ENCODE results near the gene IFNW1.
"Not testable (repeated sequence)": the region's sequence is repeated elsewhere in the genome, so short reads cannot be mapped to it uniquely, and the experiment has no call there.

The IFNW1 gene

DNA sequence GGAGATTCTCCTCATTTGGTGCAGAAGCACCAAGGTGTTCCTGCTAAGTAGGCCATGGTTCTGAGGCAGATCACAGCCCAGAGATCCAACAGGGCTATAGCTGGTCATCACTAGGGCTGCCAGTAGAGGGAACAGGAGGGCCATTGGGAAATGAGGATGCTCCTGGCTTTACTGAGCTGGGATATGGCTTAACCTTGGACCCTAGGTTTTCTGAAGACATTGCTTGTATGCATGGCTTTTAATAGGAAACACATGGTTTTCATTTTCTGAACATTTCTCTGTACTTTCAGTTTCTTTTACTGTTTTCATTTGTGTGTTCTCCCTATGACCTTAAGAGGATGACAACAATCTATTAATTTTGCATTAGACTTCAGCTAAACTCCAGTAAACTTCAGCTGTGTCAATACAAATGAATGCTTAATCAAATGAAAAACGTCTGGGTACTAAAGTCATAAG is at the start of gene IFNW1:
IFNW1 (minus strand) TSS at position 406 of the 456 bp plus-strand sequence; CDS start at position 144, 262 bp downstream.
- H3K27me3 ChIP-seq (ENCODE audit: insufficient read depth, low read length) = no peaks in the 10 kb centered on the region
- no peak within 1 kb of the TSS for H3K4me3 ChIP-seq (ENCODE audit: low read length)
- H3K9ac ChIP-seq (ENCODE audit: low read depth, low read length) = no peak within 1 kb of the TSS
- no peaks in the 10 kb centered on the region for H3K36me3 ChIP-seq (ENCODE audit: insufficient read depth, low read depth, low read length)
- no peaks in the 10 kb centered on the region for H3K9me3 ChIP-seq (ENCODE audit: insufficient read depth, low read depth, low read length)
- no peak within 1 kb of the TSS for H3K27ac ChIP-seq (ENCODE audit: low read length)
- H3K4me1 ChIP-seq (ENCODE audit: insufficient read depth, low read length) = no peaks in the 10 kb centered on the region

DNA sequence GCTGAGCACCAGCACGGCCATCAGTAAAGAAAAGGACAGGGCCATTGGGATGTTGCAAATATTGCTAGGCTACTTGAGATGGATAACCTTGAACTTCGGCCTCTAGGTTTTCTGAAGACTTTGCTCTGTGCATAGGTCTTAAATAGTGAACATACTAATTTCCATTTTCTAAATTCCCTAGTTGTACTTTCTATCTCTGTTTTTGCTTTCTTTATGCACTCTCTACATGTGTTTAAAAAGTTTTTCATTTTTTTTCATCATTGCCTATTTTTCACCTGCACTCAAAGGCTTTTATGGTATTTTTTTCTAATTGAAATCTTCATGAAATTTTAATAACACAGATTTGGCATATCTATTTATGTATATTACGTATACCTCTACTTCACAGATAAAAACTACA is 45.9 kb upstream of the IFNW1 start, which contains the start of gene IFNA4:
IFNA4 (minus strand) TSS at position 101 of the 400 bp plus-strand sequence; CDS start at position 45, 56 bp downstream.
- not testable (repeated sequence) for H3K4me3 ChIP-seq (ENCODE audit: low read length); H3K4me1 ChIP-seq (ENCODE audit: insufficient read depth, low read length); H3K9me3 ChIP-seq (ENCODE audit: insufficient read depth, low read depth, low read length); H3K9ac ChIP-seq (ENCODE audit: low read depth, low read length); H3K27ac ChIP-seq (ENCODE audit: low read length); H3K36me3 ChIP-seq (ENCODE audit: insufficient read depth, low read depth, low read length); H3K27me3 ChIP-seq (ENCODE audit: insufficient read depth, low read length)

- not testable (repeated sequence) for H3K27ac ChIP-seq (ENCODE audit: low read length); H3K9ac ChIP-seq (ENCODE audit: low read depth, low read length); H3K36me3 ChIP-seq (ENCODE audit: insufficient read depth, low read depth, low read length); H3K4me1 ChIP-seq (ENCODE audit: insufficient read depth, low read length); H3K9me3 ChIP-seq (ENCODE audit: insufficient read depth, low read depth, low read length); H3K27me3 ChIP-seq (ENCODE audit: insufficient read depth, low read length); H3K4me3 ChIP-seq (ENCODE audit: low read length)
Observed at GRCh38 chr9:21182810-21183736, 41.4 kb upstream of the IFNW1 start.

DNA sequence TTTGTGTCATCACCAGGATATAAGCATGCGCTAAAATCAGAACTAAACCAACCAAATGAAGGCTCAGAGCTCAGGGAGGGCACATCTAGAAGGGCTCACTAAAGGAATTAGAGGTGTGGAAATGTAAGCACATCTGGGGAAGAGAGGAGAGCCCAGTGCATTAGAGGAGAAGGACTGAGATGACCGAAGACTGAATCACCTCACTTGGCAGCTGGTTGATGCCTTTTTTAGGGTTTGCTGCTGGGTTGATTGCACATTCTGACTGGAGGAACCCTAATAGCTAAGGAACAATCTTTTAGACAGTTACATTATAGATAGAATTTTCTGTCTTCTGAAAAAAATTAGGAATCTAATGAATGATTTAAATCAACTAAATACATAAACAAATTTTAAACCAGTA is 33.0 kb upstream of the IFNW1 start:
- no peak overlapping the region for H3K4me3 ChIP-seq (ENCODE audit: low read length)
- H3K27me3 ChIP-seq (ENCODE audit: insufficient read depth, low read length) = no peaks in the 10 kb centered on the region
- no peaks in the 10 kb centered on the region for H3K9me3 ChIP-seq (ENCODE audit: insufficient read depth, low read depth, low read length)

GRCh38 chr9:21172156-21172555 is 30.5 kb upstream of the IFNW1 start:
- Histone ChIP-seq H3K4me1 (ENCODE audit: insufficient read depth, low read length) (no peaks in the 10 kb centered on the region), H3K4me3 (ENCODE audit: low read length) (no peak overlapping the region), H3K27me3 (ENCODE audit: insufficient read depth, low read length) (no peaks in the 10 kb centered on the region), H3K9ac (ENCODE audit: low read depth, low read length) (no peak overlapping the region), H3K9me3 (ENCODE audit: insufficient read depth, low read depth, low read length) (no peaks in the 10 kb centered on the region), H3K27ac (ENCODE audit: low read length) (no peak overlapping the region), H3K36me3 (ENCODE audit: insufficient read depth, low read depth, low read length) (no peaks in the 10 kb centered on the region)

More for the DNA sequence above, 33.0 kb upstream of the IFNW1 start:
- no peaks in the 10 kb centered on the region for H3K36me3 ChIP-seq (ENCODE audit: insufficient read depth, low read depth, low read length)
- no peak overlapping the region for H3K9ac ChIP-seq (ENCODE audit: low read depth, low read length)
- no peaks in the 10 kb centered on the region for H3K4me1 ChIP-seq (ENCODE audit: insufficient read depth, low read length)
- H3K27ac ChIP-seq (ENCODE audit: low read length) = no peak overlapping the region

DNA sequence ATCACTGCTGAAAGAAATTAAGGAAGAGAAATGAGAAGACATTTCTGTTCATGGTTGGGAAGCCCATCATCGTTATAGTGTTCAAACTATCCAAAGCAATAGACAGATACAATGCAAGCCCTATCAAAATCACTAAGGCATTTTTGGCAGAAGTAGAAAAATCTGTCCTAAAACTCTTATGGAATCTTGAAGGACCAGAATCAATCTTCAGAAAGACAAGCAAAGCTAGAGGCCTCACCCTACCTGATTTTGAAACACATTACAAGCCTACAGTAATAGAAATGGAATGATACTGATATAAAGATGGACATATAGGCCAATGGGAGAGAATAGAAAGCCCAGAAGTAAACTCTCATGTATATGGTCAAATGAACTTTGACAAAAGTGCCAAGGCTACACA is 29.7 kb upstream of the IFNW1 start:
- no peak overlapping the region for H3K27ac ChIP-seq (ENCODE audit: low read length)

GRCh38 chr9:21166560-21166959 is 24.9 kb upstream of the IFNW1 start, which contains the start of gene IFNA21:
IFNA21 (minus strand) TSS chr9:21166660; CDS start chr9:21166612, 48 bp downstream.
- not testable (repeated sequence) for H3K9me3 ChIP-seq (ENCODE audit: insufficient read depth, low read depth, low read length); H3K9ac ChIP-seq (ENCODE audit: low read depth, low read length); H3K36me3 ChIP-seq (ENCODE audit: insufficient read depth, low read depth, low read length); H3K27ac ChIP-seq (ENCODE audit: low read length); H3K4me1 ChIP-seq (ENCODE audit: insufficient read depth, low read length); H3K4me3 ChIP-seq (ENCODE audit: low read length); H3K27me3 ChIP-seq (ENCODE audit: insufficient read depth, low read length)

More for the DNA sequence above, 29.7 kb upstream of the IFNW1 start:
- Histone ChIP-seq H3K4me3 (ENCODE audit: low read length) (no peak overlapping the region), H3K9me3 (ENCODE audit: insufficient read depth, low read depth, low read length) (no peaks in the 10 kb centered on the region), H3K36me3 (ENCODE audit: insufficient read depth, low read depth, low read length) (no peaks in the 10 kb centered on the region), H3K9ac (ENCODE audit: low read depth, low read length) (no peak overlapping the region), H3K27me3 (ENCODE audit: insufficient read depth, low read length) (no peaks in the 10 kb centered on the region), H3K4me1 (ENCODE audit: insufficient read depth, low read length) (no peaks in the 10 kb centered on the region)

- Histone ChIP-seq H3K9ac (ENCODE audit: low read depth, low read length) (no peak overlapping the region), H3K27ac (ENCODE audit: low read length) (no peak overlapping the region), H3K36me3 (ENCODE audit: insufficient read depth, low read depth, low read length) (no peaks in the 10 kb centered on the region), H3K4me1 (ENCODE audit: insufficient read depth, low read length) (no peaks in the 10 kb centered on the region), H3K4me3 (ENCODE audit: low read length) (no peak overlapping the region), H3K27me3 (ENCODE audit: insufficient read depth, low read length) (no peaks in the 10 kb centered on the region), H3K9me3 (ENCODE audit: insufficient read depth, low read depth, low read length) (no peaks in the 10 kb centered on the region)
Observed at GRCh38 chr9:21165516-21165915, 23.9 kb upstream of the IFNW1 start.

DNA sequence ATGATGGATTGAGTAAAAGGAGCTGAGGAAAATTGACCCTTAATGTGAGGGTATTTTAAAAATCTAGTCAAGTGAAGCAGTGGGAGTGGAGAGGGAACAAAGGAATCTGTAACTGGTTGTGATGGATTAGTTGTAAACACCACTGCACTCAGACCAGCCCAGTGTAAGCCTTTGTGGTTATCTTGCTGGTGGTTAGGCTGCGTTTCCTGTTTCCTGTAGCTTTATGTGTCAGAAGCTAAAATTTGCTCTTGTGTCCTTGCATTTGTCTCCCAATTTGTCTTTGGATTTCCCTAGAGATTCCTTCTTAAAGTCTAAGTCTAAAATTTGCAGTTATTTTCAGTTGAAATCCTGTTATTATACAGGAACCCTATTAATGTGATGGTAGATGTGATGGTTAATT is 18.5 kb upstream of the IFNW1 start:
- no peak overlapping the region for H3K27ac ChIP-seq (ENCODE audit: low read length)

DNA sequence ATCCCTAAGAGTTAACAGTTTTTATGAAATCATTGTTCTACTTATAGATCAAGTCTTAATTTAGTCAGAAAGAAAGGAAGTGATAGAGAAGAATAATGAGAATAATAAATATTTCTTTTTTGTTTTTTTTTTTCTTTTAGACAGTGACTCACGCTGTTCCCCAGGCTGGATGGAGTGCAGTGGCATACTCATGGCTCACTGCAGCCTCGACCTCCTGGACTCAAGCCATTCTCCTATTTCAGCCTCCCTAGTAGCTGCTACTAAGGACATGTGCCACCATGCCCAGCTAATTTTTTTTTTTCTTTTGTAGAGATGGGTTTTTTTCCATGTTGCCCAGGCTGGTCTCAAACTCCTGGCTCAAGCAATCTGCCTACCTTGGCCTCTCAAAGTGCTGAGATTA is 13.9 kb upstream of the IFNW1 start:
- H3K9me3 ChIP-seq (ENCODE audit: insufficient read depth, low read depth, low read length) = no peaks in the 10 kb centered on the region
- no peak overlapping the region for H3K9ac ChIP-seq (ENCODE audit: low read depth, low read length)
- H3K4me3 ChIP-seq (ENCODE audit: low read length) = no peak overlapping the region

More for the DNA sequence above, 18.5 kb upstream of the IFNW1 start:
- H3K27me3 ChIP-seq (ENCODE audit: insufficient read depth, low read length) = no peaks in the 10 kb centered on the region
- no peaks in the 10 kb centered on the region for H3K36me3 ChIP-seq (ENCODE audit: insufficient read depth, low read depth, low read length)
- no peaks in the 10 kb centered on the region for H3K9me3 ChIP-seq (ENCODE audit: insufficient read depth, low read depth, low read length)
- H3K4me1 ChIP-seq (ENCODE audit: insufficient read depth, low read length) = no peaks in the 10 kb centered on the region
- H3K9ac ChIP-seq (ENCODE audit: low read depth, low read length) = no peak overlapping the region
- H3K4me3 ChIP-seq (ENCODE audit: low read length) = no peak overlapping the region

DNA sequence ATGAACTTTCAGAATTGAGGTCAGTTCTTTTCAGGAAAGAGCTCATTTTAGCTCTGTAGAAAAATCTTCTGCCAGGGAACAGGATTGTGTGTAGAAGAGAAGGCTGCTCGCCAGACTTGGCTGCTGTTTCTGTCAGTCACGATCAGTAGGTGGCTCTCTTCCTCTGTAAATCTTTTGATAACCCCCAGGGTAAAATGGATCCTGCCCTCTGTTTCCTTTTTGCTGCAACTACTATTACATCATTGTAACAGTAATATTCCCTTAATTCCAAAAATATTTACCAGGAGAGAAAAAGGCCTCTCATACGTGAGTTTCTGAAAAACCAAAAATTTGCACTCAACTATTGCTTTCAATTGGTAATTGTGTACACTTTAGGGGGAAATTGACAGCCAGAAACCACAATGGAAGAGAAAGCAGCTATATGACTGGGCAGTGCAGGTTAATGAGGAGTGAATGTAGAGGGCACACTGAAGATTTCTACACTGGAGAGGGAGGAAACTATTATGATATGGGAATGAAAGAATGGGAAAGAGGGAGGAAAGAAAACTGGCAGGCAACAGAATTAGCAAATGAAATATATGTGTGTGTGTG is 12.5 kb upstream of the IFNW1 start:
- no peak overlapping the region for H3K4me3 ChIP-seq (ENCODE audit: low read length)
- H3K27me3 ChIP-seq (ENCODE audit: insufficient read depth, low read length) = no peaks in the 10 kb centered on the region
- no peak overlapping the region for H3K9ac ChIP-seq (ENCODE audit: low read depth, low read length)
- H3K9me3 ChIP-seq (ENCODE audit: insufficient read depth, low read depth, low read length) = no peaks in the 10 kb centered on the region
- H3K27ac ChIP-seq (ENCODE audit: low read length) = no peak overlapping the region
- no peaks in the 10 kb centered on the region for H3K36me3 ChIP-seq (ENCODE audit: insufficient read depth, low read depth, low read length)
- H3K4me1 ChIP-seq (ENCODE audit: insufficient read depth, low read length) = no peaks in the 10 kb centered on the region

More for the DNA sequence above, 13.9 kb upstream of the IFNW1 start:
- Histone ChIP-seq H3K27ac (ENCODE audit: low read length) (no peak overlapping the region), H3K27me3 (ENCODE audit: insufficient read depth, low read length) (no peaks in the 10 kb centered on the region), H3K4me1 (ENCODE audit: insufficient read depth, low read length) (no peaks in the 10 kb centered on the region), H3K36me3 (ENCODE audit: insufficient read depth, low read depth, low read length) (no peaks in the 10 kb centered on the region)
